KOPT-K1 (cell line): Measurements from ENCODE around the gene ELK3.

Source experiments
- H3K27ac ChIP-seq: fragments of 200-600 bp; sonication (generic); 2 replicates; pipeline ENCODE4 v1.5.1; 2016; ENCODE audit warnings: antibody characterized with exemption, mild to moderate bottlenecking, low read depth, low read length; ENCODE audit not compliant: poor library complexity, severe bottlenecking
- H3K36me3 ChIP-seq: fragments of 200-600 bp; sonication (generic); 2 replicates; pipeline ENCODE4 v1.5.1; 2017; ENCODE audit warnings: antibody characterized with exemption, mild to moderate bottlenecking, low read length, moderate library complexity; ENCODE audit not compliant: insufficient read depth
- H3K9me3 ChIP-seq: fragments of 200-600 bp; sonication (generic); 2 replicates; pipeline ENCODE4 v1.5.1; 2017; ENCODE audit warnings: antibody characterized with exemption, low read length, mild to moderate bottlenecking; ENCODE audit not compliant: insufficient read depth, poor library complexity, severe bottlenecking

ELK3 gene

DNA sequence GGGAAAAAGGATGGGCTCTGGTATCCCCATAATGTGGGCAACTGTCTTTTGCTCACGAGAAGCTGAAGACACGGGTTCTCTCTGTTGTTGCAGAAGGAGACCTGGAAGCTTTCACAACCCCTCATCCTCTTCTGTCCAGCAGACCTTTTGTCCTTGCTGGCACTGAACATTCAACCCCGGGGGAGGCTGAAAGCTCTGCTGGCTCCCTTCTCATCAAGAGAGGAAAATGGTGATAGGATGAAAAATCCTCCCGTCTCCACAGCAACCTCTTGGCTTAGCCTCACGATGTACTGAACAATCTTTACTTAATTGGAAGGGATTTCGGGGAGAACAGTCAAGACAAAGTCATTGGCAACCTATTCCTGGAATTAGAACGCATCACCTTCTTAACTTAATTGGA is 39.0 kb downstream of the ELK3 start:
- H3K36me3 ChIP-seq = no peaks in the 10 kb centered on the region
- no peak overlapping the region for H3K27ac ChIP-seq
- H3K9me3 ChIP-seq = no peaks in the 10 kb centered on the region

DNA sequence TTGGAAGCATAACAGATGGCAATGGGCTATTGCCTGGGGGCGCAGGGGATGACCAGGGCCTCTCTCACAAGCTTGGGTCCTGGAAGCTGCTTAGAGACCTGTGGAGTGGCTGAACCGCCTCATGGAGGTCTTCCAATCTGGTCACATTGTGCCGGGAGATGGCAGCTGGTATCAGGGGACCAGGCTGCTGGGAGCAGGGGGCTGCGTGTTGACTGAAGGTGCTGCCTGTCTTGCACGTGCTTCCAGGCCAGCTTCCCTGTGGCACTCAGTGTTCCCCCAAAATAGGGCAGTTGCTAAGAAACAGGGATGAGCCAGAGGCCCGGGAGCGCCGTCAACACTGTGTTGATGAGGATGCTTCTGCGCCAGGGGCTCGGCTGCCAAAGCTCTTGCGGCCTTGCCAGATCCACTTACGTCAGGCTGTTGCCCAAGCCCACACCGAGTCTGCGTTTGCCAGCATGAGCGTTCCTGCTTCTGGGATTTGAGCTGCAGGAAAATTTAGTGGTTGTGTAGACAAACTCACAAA is 39.8 kb downstream of the ELK3 start:
- H3K36me3 ChIP-seq = no peaks in the 10 kb centered on the region
- H3K9me3 ChIP-seq = no peaks in the 10 kb centered on the region
- no peak overlapping the region for H3K27ac ChIP-seq

DNA sequence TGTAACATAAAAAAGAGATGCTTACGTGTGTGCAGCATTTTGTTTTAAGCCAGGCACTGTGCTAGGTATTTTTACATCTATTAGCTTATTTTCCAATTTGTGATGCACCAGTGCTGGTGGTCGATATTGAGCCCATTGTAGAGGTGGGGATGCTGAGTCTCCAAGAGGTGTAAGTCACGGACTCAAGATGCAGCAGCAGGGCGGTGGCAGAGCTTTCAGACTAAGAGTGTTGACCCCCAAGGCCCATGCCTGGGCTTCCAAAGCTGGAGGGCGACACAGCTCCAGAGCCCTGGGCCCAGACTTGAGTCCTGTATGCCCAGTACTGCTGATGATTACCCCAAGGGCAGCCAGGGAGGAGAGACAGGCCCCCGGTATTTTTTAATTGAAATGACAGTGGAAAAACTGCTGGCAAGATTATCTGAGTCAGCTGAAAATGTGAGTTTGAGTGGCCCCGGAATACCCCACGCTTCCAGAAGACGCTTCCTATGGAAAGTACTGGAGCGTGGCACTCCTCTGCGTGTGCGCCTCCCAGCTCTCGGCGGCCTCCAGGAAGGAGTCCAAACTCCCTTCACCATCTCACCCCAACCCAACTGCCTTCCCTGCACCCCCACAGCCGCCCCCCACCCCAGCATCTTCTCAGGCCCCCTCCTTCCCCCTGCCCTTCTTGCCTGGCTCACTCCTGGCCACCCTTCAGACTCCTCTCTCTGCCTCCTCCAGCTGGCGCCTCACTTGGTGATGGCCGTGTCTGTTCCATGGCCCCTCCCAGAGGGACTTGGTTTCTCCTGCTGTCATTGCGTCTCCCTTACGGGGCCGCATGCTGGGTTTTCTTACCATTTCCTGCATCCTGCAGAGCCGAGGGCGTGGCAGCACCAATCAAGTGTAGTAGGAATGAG is 40.7 kb downstream of the ELK3 start:
- Histone ChIP-seq H3K36me3 (no peaks in the 10 kb centered on the region), H3K9me3 (no peaks in the 10 kb centered on the region), H3K27ac (no peak overlapping the region)

DNA sequence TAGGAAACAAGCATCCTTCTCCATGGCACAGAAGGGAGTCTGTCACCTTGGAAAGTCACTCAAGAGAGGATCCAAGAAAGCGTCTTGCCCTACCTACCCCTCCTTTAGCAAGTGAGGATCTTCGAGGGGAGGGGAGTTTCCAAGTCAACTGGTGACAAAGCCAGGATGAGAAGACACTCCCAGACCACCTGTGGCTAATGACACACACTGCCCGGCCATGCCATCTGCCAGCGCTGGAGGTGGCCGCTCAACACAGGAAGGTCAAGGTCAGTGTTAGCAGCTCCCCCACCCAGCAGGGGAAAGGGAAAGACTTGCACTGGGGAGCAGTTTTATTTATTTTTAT is 41.3 kb downstream of the ELK3 start:
- no peaks in the 10 kb centered on the region for H3K36me3 ChIP-seq
- no peak overlapping the region for H3K27ac ChIP-seq
- H3K9me3 ChIP-seq = no peaks in the 10 kb centered on the region

DNA sequence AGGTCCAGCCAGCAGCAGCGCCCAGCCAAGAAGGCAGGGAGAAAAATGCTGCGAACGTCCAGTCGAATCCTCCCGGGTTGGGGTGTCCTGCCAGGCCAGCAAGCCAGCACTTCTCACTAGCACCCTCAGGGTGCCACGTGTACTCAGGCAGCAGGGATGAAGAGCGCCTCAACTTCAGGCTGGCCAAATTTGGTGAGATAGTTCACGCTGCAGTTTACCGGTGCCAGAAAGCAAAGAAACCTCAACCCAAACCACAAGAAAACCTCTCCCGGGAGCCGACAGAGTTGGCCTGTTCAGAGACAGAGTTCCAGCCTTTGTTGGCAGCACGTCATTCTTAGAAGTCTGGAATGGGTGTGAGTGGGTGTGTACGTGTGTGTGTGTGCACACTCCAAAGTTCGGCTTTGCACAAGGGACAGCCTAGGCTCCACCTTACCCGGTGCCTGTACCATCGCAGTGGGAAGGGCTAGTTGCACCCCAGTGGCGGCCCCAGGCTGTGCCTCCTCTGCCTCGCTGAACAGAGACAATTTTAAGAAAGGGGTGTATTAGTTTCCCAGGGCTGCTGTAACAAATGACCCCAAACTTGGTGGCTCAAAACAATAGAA is 42.1 kb downstream of the ELK3 start:
- Histone ChIP-seq H3K36me3 (no peaks in the 10 kb centered on the region), H3K9me3 (no peaks in the 10 kb centered on the region), H3K27ac (no peak overlapping the region)

DNA sequence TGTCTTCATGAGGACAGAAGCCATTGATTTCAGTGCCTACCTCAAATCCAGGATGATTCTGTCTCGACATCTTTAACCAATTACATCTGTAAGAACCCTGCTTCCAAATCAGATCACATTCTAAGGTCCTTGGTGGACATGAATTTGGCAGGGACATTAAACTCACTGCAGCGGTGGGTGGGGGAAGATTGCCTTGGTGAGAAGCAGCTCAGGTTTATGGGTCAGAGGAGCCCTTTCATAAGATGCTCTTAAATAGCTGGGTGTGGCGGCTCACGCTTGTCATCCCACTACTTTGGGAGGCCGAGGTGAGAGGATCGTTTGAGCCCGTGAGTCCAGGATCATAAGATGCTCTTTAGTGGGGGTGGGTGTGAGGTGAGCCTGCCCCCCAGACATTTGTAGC is 42.9 kb downstream of the ELK3 start:
- Histone ChIP-seq H3K27ac (no peak overlapping the region), H3K36me3 (no peaks in the 10 kb centered on the region), H3K9me3 (no peaks in the 10 kb centered on the region)

DNA sequence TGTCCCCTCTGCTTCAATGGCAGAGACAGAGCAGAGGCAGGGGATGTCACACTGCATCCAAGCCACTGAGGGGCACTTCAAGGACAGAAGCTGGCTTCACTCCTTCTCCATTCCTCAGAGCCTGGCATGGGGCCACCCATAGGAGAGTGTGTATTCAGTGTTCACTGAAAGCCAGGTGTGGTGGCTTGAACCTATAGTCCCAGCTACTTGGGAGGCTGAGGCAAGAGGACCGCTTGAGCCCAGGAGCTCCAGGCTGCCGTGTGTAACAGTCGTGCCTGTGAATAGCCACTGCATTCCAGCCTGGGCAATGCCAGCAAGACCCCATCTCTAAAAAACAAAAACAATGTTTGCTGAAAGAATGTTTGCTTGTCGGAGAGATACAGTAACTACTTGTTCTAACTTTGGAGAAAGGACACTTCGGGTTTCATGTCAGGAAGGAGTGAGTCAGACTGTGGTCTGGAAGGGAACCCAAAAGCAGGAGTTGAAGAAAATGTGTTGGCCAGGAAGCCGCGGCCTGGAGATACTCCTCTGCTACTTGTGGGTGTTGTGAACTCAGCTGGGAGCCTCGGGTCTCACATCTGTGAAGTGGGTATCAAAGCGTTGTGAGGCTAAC is 43.4 kb downstream of the ELK3 start:
- Histone ChIP-seq H3K36me3 (no peaks in the 10 kb centered on the region), H3K9me3 (no peaks in the 10 kb centered on the region), H3K27ac (no peak overlapping the region)

DNA sequence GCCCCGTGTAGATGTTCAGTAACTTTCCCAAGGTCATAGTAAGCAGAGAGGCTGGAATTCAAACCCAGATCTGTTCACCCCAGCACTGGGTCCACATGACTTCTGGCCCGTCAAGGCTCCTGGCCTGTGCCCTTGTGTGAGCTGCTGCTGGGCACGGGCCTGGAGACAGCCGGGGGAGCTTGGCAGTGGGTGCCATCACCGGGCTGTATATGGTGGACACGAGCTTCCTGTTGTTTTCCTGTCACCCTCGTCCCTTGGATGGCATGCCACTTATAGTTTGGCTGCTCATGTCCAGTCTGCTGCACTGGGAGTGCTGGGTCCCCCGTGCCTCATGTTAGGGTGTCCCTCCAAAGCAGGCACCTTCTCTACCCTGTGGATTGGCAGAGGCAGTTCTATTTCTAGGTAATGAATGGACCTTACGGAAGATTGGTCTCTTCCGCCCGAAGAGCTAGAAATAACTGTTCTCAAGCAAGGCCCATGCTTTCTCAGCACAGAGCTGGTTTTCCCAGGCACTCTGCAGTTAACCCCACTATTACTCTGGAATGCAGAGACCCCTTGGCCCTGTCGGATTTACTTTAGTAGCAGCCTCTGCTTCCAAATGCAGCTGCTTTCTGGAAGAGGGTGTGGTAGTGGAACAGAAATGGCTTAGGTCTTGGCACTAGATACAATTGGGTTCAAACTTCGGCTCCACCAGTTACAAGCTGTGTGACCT is 44.3 kb downstream of the ELK3 start:
- no peak overlapping the region for H3K27ac ChIP-seq
- no peaks in the 10 kb centered on the region for H3K9me3 ChIP-seq
- H3K36me3 ChIP-seq = no peaks in the 10 kb centered on the region

DNA sequence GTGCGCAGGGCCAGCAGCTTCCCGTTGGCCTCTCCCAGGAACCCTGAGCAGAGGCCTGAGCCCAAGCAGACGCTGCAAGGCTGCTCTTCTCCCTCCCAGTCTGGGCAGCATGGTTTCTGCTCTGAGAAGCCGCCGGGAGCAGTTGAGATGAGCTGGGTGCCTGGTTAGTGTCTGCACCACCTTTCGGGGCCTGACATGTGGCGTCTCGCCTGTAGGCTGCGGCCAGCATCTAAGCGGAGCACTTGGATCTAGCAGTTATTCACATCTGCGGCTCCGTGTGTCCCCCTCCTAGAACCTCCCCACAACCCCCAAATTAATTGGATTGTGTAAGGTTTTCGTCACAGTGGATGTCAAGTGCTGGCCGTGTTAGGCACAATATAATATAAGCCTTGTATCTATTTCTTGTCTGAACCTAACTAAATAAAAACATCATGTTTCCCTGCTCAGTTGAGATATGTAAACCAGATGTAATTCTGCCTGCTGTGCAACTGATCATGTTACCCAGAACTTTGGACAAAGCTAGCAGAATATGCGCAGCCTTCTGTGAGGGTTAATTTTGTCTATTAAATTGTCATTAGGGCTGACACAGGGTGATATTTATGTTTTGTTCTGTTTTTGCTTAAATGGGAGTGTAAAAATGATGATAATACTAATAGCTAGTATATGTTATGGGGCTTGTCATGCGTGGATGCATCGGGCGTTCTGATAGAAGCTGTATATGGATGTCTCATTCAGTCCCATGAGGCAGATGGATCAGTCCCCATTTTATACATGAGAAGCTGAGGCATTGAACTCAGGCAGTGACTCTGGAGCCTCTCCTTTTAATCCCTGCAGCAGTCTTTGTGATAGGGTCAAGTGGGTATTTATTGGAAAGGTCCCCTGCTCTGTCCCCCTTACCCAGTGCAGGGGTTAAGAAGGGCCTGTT is 45.8 kb downstream of the ELK3 start:
- no peaks in the 10 kb centered on the region for H3K36me3 ChIP-seq
- no peak overlapping the region for H3K27ac ChIP-seq
- H3K9me3 ChIP-seq = no peaks in the 10 kb centered on the region

DNA sequence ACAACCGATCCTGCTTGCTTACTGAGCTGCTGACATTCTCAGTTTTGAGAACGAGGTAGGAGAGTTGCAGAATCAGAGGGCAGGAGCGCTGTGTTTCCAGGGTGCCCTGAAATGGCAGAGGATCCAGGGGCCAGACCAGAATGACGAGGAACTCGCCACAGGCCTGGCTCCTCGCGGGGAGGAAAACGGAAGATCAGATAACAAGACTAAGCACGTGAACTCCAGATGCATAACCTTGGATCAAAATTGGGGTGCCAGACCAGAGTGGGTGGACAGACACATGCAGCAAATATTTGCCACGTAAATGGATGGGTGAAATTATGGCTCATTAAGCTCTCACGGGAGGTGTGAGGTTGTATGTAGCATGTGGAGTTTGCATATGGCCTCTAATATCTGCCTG is 46.5 kb downstream of the ELK3 start:
- H3K27ac ChIP-seq = no peak overlapping the region
- H3K36me3 ChIP-seq = no peaks in the 10 kb centered on the region
- no peaks in the 10 kb centered on the region for H3K9me3 ChIP-seq

DNA sequence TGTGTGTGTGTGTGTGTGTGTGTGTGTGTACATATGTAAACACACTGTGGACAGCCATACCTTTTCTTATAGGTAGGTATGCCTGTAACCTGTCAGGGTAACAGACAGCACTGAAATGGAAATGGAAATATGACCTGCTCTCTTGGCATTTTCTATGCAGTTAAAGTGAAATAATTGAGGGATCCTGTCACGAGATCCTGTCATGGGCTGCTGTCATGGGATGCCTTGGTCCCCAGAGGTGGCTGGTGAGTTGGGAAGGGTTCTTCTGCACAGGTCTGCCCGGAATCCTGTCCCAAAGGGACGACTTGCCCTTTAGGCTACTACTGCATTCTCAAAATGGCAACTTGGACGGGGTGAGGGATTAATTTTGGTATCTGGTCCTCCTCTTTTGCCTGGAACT is 47.3 kb downstream of the ELK3 start:
- Histone ChIP-seq H3K27ac (no peak overlapping the region), H3K36me3 (no peaks in the 10 kb centered on the region)

DNA sequence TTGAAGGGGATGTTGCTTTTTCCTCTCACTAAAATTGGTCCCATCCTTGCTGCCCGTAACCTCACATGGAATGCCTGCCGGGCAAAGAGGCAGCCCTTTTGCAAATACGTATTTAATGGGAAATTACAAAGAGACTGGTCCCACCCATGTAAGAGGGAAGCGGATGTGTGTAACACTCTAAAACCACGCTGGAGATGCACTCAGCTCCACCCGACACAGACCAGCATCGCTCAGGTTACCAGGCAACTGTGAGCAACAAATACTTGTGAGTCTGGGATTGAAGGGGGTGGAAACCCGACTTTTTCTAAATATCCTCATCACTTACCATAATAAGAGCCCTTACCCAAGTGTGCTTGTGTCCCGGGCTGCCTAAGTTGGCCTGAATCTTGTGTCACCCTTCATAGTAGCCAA is 47.7 kb downstream of the ELK3 start:
- no peak overlapping the region for H3K27ac ChIP-seq
- H3K9me3 ChIP-seq = no peaks in the 10 kb centered on the region
- H3K36me3 ChIP-seq = no peaks in the 10 kb centered on the region

More for the DNA sequence above, 47.3 kb downstream of the ELK3 start:
- no peaks in the 10 kb centered on the region for H3K9me3 ChIP-seq

DNA sequence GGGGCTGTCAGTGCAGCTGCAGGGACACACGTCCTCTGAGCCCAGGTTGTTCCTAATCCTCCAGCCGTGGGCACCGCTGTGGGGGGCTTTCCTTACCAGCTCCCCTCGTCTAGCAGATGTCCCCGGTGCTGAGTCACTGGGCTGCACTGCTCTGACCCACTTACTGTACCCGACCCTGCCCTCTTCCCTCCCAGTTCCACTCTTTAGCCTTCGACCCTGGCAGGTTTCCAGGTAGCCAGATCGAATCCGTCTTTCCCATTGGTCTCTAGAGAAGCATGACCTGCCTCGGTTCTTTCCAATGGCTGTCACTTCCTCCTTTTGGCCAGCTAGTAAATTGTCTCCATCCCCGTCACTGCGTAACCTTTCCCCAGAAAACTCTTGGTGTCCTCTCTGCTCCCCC is 48.4 kb downstream of the ELK3 start:
- no peaks in the 10 kb centered on the region for H3K9me3 ChIP-seq
- H3K36me3 ChIP-seq = no peaks in the 10 kb centered on the region
- H3K27ac ChIP-seq = no peak overlapping the region

DNA sequence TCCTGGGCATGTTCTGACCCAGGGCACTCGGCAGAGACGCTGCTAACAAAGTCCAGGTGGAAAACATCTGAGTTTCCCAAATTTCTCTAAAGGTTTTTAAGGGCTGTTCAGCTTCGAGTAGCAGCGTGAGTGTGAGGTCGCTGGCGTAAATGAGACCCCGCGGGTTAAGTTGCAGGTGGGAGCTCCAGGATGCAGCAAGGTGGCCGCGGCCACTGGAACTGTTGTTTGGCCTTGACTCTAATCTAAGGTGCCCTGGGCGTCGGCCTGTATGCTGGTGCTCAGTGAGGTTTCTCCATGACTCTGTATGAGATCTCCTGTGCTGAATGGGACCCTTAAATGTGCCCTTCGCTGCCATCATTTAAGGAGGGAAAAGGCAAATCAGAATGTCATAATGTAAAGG is 50.7 kb downstream of the ELK3 start:
- Histone ChIP-seq H3K36me3 (no peaks in the 10 kb centered on the region), H3K9me3 (no peaks in the 10 kb centered on the region), H3K27ac (no peak overlapping the region)
